ENCODE results near the gene ZBTB25.

ZBTB25 gene

DNA sequence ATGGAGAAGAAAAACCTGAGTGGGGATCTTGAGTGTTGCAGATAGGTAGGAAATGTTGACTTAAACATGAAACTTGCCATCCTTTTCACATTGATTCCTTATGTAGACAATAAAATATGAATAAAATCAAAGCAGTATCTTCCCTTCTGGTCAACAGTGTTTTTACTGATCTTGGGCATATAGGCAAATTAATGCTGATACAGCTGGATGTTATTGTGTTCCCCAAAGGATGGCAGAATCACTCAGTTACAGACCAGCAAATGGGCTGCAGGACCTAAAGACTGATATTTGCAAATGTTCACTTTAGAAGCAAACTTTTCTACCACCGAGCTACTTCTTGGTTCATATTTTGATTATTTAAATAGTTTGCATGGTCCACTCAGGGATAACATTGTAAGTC is 81.6 kb downstream of the ZBTB25 start:
- no peak for DNase-seq (ENCODE audit: low read depth, low spot score)
- TF ChIP-seq, protein P1, sequence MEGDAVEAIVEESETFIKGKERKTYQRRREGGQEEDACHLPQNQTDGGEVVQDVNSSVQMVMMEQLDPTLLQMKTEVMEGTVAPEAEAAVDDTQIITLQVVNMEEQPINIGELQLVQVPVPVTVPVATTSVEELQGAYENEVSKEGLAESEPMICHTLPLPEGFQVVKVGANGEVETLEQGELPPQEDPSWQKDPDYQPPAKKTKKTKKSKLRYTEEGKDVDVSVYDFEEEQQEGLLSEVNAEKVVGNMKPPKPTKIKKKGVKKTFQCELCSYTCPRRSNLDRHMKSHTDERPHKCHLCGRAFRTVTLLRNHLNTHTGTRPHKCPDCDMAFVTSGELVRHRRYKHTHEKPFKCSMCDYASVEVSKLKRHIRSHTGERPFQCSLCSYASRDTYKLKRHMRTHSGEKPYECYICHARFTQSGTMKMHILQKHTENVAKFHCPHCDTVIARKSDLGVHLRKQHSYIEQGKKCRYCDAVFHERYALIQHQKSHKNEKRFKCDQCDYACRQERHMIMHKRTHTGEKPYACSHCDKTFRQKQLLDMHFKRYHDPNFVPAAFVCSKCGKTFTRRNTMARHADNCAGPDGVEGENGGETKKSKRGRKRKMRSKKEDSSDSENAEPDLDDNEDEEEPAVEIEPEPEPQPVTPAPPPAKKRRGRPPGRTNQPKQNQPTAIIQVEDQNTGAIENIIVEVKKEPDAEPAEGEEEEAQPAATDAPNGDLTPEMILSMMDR (IDR thresholded peaks at IDR 0.05; ENCODE audit: insufficient read depth, low read length, missing control alignments), result no peak
- no peak overlapping the region for H3K4me3 ChIP-seq (ENCODE audit: low read depth, low read length)
- CTCF ChIA-PET, result interaction anchor here (1.2 to 4.5 kb wide), 2 partner anchors 10 to 52 kb away, joined by 3 to 50 read pairs; no protein-coding TSS in a partner anchor
- POLR2A ChIA-PET, result interaction anchor here (0.9 kb wide), 1 partner anchor 35 kb away, joined by 4 read pairs; no protein-coding TSS in a partner anchor

DNA sequence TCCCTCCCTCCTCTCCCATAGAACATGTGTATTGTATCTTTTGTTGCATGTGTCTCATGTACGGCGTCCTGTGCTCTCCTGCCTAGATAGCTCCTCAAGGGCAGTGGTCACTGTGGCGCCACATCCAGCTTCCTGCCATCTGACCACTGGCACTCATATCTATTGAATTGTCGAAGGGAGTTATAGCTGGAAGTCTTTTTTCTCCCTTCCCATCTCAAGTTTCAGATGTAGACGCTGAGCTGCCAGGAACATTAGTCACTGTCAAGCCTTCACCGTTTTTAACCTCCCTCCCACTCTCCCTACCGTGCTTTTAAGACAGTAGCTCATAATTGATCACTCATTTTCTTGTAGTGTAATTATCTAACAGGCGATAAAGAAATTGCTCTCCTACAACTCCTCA is 82.5 kb downstream of the ZBTB25 start:
- ChIA-PET CTCF (interaction anchor here (0.7 to 4.5 kb wide), 3 partner anchors 11 to 57 kb away, joined by 3 to 50 read pairs (median 4); no protein-coding TSS in a partner anchor), POLR2A (interaction anchor here (0.9 kb wide), 2 partner anchors 34 to 56 kb away, joined by 4 read pairs; no protein-coding TSS in a partner anchor)
- TF ChIP-seq, protein P1 (IDR thresholded peaks at IDR 0.05; ENCODE audit: insufficient read depth, low read length, missing control alignments), result no peak
- DNase-seq (ENCODE audit: low read depth, low spot score), result no peak
- no peak overlapping the region for H3K4me3 ChIP-seq (ENCODE audit: low read depth, low read length)

- CTCF ChIA-PET, result interaction anchor here (0.8 to 2.1 kb wide), 4 partner anchors 10 to 74 kb away, joined by 3 to 16 read pairs (median 6); no protein-coding TSS in a partner anchor
These were observed 84.6 kb downstream of the ZBTB25 start for GRCh38 chr14:64419003-64419402.

DNA sequence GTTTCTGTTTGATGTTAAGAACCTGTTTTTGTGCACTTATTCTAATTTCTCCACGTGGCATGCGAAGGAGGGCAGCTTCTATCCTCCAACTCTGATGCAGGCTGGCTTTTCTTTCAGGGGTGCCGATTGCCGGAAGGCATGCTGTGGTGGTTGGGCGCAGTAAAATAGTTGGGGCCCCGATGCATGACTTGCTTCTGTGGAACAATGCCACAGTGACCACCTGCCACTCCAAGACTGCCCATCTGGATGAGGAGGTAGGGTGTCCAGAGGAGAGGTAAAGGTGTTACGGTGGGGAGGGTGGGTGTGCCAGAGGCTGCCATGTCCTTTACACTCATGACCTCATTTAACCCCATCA is 85.9 kb downstream of the ZBTB25 start:
- no peak for DNase-seq (ENCODE audit: low read depth, low spot score)
- POLR2A ChIA-PET, result no interaction called here
- CTCF ChIA-PET, result interaction anchor here (1.4 to 2.6 kb wide), 3 partner anchors 13 to 74 kb away, joined by 6 to 25 read pairs (median 7); no protein-coding TSS in a partner anchor
- TF ChIP-seq, protein P1 (IDR thresholded peaks at IDR 0.05; ENCODE audit: insufficient read depth, low read length, missing control alignments), result no peak
- H3K4me3 ChIP-seq (ENCODE audit: low read depth, low read length), result no peak overlapping the region

More at GRCh38 chr14:64419003-64419402, 84.6 kb downstream of the ZBTB25 start:
- H3K4me3 ChIP-seq (ENCODE audit: low read depth, low read length), result no peak overlapping the region
- TF ChIP-seq, protein P1 (IDR thresholded peaks at IDR 0.05; ENCODE audit: insufficient read depth, low read length, missing control alignments), result no peak
- DNase-seq (ENCODE audit: low read depth, low spot score), result no peak
- POLR2A ChIA-PET, result no interaction called here

GRCh38 chr14:64417055-64417770 is 86.4 kb downstream of the ZBTB25 start:
- CTCF ChIA-PET, result interaction anchor here (0.6 to 2.6 kb wide), 5 partner anchors 9 to 73 kb away, joined by 3 to 25 read pairs (median 6); no protein-coding TSS in a partner anchor

More at GRCh38 chr14:64417055-64417770, 86.4 kb downstream of the ZBTB25 start:
- POLR2A ChIA-PET, result no interaction called here
- H3K4me3 ChIP-seq (ENCODE audit: low read depth, low read length), result no peak overlapping the region
- no peak for DNase-seq (ENCODE audit: low read depth, low spot score)
- TF ChIP-seq, protein P1 (IDR thresholded peaks at IDR 0.05; ENCODE audit: insufficient read depth, low read length, missing control alignments), result no peak
